Astrocyte (in vitro differentiated cells and primary cell): ENCODE results near the gene POTEF.
"Not testable (repeated sequence)": the region's sequence is repeated elsewhere in the genome, so short reads cannot be mapped to it uniquely, and the experiment has no call there.

Experiments
- CTCF ChIP-seq: IDR thresholded peaks from 2 replicates; pipeline ENCODE4 v1.5.1; 2011; ENCODE audit warnings: low read depth, mild to moderate bottlenecking, inconsistent platforms, low read length, moderate library complexity; ENCODE audit not compliant: insufficient read depth
- EZH2 ChIP-seq: IDR thresholded peaks from 2 replicates; pipeline ENCODE4 v1.6.1; 2012; ENCODE audit warnings: mild to moderate bottlenecking, low read length, inconsistent platforms; ENCODE audit not compliant: insufficient read depth

DNA sequence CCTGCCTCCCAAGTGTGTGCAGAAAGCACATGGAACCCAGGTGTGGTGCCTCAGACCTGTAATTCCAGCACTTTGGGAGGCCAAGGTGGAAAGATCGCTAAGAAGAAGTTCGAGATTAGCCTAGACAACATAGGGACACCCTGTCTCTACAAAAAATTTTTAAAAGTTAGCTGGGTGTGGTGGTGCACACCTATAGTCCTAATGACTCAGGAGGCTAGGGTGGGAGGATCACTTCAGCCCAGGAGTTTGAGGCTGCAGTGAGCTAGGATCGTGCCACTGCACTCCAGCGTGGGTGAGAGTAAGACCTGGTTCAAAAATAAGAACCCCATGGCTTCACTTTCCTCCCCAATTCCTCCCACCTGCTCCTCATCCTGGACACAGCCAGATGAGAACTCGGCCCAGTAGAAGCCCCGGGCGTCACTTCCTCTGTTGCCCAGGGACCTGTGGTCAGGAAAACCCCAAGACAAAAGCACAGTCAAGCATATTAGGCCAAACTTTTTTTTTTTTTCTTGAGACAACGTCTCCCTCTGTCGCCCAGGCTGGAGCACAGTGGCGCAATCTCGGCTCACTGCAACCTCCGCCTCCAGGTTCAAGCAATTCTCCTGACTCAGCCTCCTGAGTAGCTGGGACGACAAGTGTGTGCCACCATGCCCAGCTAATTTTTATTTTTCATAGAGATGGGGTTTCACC, 28.9 kb upstream of the POTEF start:
- TF ChIP-seq CTCF, EZH2: not testable (repeated sequence)
